GM19240 (cell line): ENCODE measurements around the gene MRPS22.

Source experiments
- DNase-seq: peaks from one replicate; pipeline ENCODE4 v3.0.0; 2011; ENCODE audit warnings: low spot score; ENCODE audit not compliant: insufficient read length

MRPS22 gene

DNA sequence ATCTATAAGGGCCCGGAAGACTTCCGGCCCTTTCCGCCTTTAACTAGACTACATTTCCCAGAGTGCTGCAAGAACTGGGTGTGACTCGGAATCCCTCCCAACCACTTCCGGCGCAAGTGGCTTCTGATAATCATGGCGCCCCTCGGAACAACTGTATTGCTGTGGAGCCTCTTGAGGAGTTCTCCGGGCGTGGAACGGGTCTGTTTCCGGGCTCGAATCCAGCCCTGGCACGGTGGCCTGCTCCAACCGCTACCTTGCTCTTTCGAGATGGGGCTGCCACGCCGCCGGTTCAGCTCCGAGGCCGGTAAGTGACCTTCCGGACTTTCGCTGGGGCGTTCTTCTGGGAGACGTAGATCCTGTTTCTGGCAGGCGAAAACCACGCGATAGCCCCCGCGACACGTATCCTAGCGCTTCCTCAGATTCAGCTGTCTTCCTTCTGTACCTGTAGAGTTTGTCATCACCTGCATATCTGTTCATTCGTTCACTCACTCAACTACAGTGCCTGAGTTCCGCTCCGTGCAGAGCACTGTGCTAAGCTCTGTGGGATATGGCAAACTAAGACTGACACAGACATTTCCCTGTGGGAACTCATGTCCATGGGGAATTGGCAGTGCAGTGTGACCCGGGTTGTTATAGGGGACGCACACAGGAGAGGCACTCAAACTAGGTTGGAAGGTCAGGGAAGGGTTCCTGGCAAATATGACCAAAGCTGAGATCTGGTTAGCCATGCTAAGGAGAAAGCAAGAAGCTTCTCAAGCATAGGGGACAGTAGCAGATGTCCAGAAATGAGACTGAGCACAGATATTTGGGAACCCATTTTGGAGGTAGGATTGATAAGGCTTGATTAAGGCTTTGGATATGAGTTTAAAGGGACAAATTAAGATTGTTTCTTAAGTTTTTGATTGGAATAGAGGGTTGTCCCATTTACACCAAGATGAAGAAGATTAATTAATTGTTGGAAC is at the start of gene MRPS22:
Gene MRPS22, plus strand, starts transcription at position 126 of the 962 bp plus-strand sequence. Its CDS starts 7 bp downstream, at position 133.
- peak; percentile 84 for DNase-seq

DNA sequence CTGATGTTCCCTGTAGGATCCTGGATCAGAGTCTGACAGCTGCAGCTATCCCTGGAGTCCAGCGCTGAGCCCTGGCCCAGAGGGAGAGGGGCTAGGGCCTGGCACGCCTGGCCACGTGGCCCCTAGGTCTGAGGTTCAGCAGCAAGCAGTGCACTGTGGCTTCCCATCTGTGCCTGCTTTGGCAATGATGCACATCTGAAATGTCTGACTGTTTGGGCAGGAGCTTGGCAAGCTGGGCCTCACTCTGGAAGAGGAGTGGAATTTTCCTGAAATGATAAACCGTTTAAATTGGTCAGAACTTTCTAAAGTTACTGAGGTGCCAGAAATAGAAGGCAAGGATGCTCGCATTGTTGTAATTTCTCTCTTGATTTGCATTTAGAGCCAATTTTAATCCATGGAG is 48.8 kb upstream of the MRPS22 start:
- no peak for DNase-seq

DNA sequence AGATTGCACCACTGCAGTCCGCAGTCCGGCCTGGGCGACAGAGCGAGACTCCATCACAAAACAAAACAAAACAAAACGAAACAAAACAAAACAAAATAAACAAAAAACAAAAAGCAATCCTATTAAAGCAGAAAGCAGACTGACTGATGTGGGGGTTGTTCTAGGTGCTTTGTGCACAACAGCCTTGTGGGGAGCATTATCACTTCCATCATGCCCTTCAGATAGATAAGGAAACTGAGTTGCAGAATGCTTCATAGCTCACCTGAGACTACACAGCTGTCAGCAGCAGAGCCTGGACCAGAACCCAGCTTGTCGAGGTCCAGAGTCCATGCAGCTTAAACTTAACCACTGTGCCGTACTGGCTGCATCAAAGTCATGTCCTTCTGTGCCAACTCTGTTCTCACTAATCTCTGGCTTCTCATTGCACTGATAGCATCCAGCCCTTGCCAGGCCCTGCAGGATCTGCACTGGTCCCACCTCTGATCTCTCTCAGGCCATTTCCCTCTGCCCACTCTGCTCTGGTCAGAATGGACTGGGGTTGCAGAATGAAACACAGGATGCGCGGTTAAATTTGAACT is 47.6 kb upstream of the MRPS22 start:
- DNase-seq: no peak

DNA sequence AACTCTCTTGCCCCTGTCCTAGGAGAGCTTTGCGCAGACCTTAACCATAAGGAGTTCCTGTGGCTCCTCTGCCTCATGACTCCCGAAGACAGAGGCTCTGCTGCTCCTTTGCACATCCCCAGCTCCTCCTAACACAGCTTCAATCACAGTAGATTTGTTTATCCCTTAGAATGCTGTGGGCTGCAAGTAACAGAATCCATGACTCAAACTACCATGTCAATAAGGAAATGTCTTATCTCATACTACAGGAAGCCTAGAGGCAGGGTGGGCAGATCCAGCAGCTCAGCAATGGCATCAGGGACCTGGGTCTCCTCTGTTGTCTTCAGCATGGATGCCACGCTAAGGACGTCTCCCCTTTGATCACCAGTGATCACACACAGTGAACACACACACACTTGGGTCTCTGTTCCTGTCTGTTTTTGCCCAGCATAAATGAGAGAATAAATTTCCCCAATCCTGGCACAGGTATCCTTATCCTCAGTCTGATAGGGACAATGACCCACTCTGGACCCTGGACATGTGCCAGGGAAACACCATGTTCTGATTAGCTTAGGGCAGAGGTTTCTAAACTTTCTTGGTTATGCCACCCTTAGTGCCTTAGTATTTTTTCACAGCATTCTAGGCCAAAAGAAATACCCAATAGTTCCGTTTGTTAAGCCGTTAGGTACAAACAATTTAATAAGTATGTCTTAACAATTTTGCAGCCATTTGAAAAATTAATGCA is 46.1 kb upstream of the MRPS22 start:
- DNase-seq: no peak

DNA sequence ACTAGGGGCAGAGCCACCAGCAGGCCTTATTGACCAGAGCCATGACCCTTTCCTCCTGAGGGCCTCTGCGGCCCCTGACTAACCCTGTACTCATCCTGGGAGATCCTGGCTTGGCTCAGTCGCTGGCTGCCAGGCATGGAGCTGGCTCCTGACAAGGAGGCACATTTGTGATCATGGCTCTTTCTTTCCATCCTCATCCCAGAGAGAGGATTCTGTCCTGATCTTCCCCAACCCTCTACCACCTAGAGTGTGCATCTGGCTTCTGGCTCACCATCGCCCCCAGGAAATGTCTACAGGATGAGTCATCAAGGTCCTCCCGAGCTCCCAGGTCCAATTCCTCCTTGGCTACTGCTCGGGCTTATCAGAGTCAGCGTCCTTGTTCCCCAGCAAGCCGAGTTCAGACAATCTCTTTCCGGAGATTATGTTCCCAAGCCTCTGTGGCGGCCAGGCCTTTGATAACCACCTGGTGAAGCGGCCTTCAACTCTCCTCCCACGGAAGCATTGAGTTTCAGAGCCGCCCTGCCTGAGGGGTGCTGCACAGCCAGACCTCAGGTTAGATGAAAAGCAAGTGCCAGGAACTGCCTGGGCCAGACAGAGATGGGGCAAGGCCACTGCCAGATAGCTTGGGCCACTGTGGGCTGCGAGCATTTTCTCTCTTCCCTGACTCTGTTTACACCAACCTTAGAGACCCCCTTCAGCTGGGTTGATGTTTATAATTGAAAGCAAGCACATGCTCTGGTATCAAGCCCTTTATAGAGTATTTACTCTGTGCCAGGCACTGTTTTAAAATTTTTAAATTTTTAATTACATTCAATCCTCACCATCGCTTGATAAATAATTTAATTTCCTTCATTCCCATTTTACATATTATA is 44.3 kb upstream of the MRPS22 start:
- no peak for DNase-seq

DNA sequence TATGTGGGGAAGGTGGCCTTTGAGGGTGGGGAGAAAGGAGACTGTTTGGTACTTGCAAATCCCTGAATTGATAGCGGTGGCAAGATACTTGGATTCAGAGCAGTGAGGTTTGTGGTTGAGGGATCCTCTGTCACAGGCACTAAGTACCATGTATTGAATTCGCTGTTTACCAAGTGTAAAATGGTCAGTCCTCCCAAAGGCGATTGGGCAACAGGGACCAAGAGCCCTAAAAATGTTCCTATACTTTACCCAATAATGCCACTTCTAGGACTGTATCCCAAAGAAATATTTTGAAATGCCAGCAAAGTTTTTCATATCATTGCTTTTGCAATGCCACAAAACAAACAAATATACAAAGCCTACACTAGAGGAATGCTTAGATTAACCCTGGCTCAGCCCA is 43.4 kb upstream of the MRPS22 start:
- DNase-seq: no peak

DNA sequence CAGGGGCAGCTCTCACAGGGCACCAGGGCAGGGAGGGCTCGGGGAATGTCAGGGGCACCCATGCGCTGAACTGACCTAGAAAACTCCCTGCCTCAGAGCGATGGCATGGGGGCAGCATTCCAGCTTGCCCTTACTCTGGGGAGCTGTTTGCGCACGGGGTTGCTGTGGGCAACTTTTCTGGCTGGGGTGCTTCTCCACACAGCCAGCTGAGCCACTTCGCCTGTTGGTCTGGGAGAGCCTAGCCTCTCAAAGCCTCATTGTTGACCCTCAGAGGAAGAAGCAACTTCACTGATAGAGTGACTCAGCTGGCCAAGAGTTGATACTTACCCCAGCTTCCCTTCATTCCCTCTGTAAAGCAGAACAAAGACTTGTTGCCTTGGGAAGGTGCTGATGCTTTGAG is 42.6 kb upstream of the MRPS22 start:
- DNase-seq: no peak

DNA sequence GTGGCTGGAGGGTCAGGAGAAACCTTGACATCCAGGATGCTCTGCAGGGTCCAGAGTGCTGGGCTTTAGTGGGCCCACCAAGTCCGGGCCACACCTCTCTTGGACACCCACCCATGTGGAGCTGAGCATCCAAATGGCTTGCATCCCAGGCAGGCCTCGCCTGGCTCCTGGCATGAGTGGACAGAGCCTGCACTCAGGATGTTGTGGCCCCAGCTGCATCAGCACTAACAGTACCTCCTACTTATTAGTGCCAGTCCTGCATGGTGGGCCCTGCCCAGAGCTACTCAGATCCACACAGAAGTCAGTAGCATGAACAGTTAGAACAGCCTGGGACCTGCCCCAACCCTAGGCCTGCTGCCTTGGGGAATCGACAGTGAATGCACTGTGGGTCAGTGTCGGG is 42.2 kb upstream of the MRPS22 start:
- DNase-seq: no peak

DNA sequence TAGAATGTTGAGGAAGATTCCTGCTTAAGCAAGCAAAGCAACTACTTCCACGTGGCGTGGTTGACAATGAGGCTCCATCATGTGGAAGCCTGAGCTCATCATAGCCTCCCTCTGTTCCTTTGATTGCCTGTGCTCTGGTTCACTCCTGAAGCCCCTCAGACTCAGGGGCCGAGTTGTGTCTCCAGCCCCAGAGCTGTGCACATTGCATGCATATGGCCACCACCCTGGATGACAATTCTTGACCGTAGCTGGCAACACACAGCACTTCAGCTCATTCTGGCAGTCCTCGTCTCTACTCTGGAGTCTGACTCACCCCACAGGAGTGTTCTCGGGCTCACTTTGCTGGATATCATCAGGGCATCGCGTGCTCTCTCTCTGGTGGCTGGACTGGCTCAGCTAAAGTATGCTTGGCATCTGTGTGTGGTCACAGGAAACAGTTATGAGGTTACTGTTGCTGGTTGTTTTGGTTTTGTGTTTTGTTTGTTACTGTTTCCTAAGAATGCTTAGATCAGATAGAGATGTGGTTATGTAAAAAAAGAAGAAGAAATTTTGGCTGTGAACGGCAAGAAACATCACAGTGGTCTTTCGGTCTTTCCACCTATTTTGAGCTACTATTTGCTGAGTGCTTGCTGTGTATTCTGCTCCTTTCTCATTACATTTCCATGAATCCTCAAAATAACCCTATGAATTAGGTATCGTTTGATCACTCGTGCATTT is 41.6 kb upstream of the MRPS22 start:
- no peak for DNase-seq

DNA sequence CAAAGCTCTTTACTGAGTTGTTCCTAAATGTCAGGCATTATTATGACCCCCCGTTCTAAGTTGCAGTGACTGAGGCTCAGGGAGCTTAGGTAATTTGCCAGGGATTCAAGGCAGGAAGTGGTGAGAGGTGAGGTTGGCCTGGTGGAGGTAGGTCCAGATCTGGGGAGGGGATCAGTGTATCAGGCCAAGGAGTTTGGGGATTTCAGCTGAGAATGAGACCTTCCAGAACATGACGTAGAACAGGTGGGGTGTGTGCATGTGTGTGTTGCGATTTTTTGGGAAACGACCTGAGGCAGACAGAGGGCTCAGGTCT is 41.1 kb upstream of the MRPS22 start:
- DNase-seq: no peak

DNA sequence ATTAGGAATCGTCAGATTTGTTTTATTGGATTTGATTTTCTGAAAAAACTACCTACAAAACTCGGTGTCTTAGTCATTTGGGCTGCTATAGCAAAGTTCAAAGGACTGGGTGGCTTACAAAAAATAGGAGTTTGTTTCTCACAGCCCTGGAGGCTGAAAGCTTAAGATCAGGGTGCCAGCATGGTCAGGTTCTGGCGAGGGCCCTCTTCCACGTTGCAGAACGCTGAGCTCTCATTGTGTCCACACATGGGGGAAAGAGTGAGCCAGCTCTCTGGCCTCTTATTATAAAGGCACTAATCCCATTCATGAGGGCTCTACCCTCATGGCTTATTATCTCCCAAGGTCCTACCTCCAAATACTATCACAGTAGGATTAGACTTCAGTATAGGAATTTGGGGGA is 40.6 kb upstream of the MRPS22 start:
- no peak for DNase-seq

DNA sequence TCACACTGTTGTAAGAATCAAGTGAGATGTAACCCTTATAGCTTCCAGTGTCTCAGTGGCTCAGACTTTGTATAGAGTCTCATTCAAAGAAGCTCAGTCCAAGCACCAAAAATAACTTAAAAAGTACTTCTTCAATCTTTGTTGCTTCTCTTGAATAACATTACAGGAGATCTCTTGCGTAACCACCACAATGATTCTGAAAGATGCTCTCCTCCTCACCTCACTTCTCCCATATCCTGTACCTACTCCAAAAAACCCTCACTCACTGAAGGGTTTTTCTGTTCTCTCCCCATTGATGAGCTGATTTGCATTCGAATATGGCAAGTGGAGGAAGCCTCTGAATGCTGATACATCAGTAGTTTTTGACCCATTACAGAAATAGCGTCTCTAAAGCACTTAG is 39.4 kb upstream of the MRPS22 start:
- no peak for DNase-seq

DNA sequence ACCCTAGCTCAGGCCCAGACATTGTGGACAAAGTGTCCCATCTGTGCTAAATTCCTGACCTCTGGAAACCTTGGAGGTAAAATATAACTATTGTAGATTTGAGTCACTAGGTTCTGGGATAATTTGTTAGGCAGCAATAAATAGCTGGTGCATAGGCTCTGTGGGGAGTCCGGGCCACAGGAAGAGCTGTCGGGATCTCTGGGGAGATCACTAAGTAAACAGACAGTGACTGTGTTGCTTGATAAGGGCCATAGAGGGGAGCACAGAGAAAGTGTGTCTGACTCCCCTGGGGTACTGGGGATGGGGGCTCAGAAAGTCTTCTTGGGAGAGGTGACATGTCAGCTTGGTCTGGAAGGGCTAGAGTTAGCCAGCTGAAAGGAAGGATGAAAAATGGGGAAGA is 37.7 kb upstream of the MRPS22 start:
- no peak for DNase-seq

DNA sequence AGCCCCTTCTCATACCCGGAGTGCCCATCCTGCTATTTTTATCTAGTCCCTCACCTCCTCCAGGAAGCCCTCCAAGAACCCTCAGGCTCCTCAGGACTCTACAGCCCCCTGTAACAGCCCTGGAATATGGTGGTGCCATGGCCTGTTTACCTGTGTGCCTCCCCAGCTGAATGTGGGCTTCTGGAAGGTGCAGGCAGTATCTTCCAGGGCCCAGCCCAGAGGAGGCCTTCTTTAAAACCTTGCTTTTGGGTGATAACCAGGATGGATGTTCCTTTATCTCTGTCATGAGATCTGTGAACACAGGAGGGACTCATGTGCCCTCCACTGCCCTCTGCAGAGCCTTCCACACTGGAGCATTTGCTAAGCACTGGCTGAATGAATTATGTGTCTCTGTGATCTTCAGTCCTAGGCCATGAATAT is 36.7 kb upstream of the MRPS22 start:
- DNase-seq: no peak

DNA sequence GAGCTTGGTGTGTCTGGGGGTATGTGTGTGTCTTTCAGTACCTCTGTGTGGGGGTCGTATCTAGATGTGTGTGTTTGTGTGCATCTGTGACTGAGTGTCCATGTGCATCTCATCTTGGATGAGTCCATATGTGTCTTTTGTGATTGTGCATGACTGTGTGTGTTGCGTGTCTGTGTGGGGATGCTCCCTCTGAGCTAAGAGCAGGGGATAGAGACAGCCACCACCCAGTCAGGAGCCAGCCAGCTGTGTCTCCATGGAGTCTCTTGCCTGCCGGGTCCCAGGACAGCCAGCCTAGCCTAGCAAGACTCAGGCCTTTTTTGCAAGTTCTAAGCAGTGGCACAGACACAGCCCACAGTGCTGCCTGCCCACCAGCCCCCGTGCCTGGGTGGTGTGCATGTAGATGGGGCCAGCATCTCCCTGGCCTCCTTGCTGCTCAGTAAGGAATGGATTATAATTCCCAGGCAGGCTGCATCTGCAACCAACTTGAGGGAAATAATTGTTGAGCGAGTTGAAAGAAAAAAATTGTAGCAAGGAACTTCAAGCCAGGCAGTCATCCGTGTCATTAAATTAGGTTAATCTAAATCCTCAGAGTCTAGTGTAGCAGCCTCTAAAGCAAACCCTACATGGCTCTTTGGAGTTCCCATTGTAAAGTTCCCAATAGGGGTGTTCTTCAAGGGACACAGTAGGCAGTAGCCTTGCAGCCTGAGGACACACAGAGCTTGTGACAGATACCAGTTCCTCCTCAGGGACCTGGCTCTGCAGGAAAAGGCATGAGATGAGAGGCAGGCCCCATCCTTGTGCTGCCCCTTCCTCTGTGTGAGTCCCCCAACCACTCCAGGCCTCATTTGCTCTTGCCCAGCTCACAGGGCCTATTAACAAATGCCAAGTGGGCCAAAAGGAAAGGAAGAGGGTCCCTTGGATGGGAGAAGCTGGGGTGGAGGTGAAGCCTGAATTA is 35.9 kb upstream of the MRPS22 start:
- no peak for DNase-seq

DNA sequence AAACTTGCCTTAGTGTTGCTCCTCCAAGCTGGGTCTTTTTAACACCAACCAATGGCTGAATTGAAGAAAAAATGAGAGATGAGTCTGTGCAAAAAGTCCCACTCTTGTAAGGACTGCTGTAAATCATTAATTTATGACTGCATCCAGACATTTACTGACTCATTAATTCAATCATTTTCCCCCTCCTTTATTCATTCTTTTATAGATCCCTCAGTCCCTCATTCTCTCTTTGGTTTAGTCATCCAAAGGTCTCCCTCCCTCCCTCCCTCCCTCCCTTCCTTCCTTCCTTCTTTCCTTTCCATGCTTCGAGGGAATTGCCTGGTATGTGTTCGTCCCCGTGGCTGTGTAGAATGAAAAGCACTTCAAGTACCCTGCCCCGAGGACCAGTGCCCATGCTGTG is 35.3 kb upstream of the MRPS22 start:
- no peak for DNase-seq

DNA sequence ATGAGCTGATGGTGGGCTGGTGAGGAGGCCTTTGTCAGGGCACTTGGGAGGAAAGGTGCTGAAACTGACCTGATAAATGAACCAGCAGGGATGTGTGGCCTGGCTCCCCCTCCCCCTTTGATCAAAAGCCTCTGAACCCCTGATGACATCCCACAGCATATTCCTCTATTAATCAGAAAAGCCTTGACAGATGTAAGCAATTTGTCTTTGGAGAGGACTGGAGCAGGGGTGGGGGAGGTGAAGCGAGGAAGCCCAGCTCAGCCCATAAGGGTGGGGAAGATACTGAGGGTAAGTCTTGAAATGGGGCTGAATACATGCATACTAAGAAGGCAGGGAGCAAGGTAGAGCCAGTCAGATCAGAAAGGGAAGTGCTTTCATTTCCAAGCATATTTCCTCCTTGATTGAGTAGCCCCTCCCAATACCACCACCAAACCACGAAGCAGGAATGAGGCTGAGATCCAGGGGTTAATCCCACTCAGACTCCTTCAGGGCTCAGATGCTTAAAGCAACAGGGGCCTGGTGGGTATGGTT is 34.7 kb upstream of the MRPS22 start:
- DNase-seq: no peak

DNA sequence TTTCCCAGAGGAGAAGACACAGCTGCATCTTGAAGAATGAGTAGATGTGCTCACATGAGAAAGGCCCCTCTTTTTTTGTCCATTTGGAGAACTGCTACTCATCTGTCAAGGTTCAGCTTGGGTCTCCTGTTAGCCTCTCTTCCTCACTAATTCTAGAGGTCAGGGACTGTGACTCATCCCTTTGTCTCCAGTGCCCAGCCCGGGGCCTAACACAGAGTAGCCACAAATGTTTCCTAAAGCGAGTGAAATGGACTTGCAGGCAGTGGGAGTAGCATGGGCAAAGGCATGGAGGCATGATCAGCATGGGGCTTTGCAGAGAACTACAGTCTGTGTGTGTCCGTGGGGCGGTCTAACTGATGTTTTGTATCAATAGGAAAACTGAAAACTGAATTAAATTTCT is 33.9 kb upstream of the MRPS22 start:
- DNase-seq: no peak

DNA sequence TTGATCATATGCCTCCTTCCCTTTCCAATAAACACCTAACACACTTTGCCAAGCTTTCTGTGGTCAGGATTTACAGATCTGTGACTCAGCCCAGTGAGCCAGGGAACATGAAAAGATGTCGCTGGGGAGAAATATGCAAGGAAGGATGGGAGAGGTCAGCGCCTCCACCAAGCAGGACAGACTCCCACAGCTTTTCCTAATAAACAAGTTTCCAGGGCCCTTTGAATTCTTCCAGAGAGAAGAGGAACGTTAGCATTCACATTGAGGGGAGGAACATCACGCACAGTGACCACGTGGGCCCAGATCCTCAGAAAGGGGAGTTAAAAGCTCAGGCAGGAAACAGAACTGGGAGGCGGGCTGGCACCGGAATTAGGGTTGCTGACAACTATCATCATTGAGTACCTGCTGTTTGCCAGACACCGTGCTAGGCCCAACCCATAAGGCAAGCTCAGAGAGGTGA is 33.3 kb upstream of the MRPS22 start:
- no peak for DNase-seq
